Activated naive CD4-positive, alpha-beta T cell treated with anti-CD3 and anti-CD28 coated beads, Interleukin-2, amount 50 U/mL, for 16 hours (primary cell): ENCODE measurements around the gene ATP2B2.

Source experiments
- DNase-seq: peaks from one replicate; pipeline ENCODE4 v3.0.0-alpha.2; 2020

The ATP2B2 gene

DNA sequence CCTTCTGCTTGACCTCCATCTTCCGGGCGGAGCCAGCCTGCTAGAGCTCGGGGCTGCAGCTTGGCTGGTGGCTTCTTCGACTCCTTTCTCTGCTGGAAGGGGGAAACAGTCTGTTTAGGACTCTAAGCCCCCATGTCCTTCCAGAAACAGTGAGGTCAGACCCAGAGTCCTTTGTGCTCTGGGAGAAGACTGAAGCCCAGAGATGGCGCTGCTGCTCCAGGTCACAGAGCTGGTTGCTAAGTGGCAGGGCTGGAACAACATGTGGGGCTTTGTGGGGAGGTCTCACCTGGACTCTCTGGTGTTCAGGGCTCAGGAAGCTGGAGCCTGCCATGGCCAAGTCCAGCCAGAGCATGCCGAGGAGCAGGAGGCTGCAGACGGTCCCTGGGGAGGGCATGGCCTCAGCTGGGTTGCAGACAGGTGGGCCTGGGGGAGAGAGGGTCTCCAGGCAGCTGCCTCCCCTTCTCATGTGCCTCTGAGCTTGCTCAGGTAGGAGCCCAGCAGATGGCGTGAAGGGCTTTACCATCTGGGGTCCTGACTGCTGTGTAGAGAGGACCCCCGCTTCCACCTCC, 215.5 kb downstream of the ATP2B2 start:
- DNase-seq = no peak

DNA sequence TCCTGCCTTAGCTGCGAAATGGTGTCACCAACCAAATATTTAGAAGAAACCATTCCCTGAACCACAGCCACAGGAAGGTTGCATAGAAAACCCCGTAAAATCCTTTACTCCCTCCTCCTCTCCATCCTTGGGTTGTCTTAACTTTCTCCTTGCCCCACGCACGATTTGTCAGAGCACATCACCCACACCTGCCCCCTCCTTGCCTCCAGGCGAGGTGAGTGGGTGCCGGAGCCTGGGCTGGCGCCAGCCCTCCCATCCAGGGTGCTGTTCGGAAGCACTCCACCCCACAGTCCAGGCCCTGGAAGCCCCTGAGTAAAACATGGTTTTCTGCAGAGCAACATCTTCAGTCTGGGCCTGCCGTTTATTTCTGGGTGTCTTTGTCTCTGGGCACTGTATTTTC, 216.3 kb downstream of the ATP2B2 start:
- no peak for DNase-seq

DNA sequence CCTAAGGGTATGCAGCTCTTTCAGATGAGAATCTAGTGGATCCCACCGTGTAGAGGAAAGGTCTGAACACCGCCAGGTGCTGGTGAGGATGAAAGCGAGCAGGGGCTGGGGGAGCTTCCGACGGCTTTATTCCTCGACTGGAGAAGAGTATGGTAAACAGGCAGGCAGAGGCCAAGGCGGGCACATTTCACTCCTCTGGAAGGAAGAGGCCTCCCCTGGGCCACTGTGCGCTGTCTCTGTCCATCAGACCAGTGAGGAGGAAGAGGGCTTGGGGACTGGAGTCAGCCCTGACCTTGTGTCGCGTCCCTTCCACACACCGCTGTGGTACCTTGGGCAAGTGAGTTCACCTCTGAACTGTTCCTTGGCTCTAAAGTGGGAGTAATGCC, 216.8 kb downstream of the ATP2B2 start:
- no peak for DNase-seq

DNA sequence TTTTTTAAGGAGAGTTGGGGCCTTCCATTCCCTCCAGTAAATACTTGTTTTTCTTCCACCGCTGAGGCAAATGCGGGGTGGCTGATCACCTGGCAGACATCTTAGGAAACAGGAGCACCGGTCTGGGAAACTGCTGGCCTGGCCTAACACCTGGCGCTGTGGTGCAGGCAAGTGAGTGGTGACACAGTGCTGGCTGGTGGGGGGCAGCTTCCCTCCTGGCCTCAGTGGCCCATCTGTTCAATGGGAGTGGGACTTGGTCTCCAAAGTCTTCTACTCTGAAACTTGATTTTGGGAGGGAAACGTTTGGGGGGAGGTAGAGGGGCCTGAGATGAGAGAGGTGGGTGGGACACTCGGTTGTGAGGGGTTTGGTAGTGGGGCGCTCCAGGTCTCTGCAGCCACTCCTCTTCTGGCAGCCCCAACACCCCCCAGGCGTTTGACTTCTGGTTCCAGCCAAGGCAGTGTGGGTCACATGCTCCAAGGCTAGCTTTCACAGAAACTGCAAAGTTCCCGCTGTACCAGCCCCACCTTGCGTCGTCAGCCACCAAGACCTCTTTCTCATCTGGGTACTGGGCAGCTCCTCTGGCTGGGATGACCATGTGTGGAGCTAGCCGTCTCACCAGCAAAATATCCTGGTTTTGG, 217.3 kb downstream of the ATP2B2 start:
- DNase-seq = no peak

DNA sequence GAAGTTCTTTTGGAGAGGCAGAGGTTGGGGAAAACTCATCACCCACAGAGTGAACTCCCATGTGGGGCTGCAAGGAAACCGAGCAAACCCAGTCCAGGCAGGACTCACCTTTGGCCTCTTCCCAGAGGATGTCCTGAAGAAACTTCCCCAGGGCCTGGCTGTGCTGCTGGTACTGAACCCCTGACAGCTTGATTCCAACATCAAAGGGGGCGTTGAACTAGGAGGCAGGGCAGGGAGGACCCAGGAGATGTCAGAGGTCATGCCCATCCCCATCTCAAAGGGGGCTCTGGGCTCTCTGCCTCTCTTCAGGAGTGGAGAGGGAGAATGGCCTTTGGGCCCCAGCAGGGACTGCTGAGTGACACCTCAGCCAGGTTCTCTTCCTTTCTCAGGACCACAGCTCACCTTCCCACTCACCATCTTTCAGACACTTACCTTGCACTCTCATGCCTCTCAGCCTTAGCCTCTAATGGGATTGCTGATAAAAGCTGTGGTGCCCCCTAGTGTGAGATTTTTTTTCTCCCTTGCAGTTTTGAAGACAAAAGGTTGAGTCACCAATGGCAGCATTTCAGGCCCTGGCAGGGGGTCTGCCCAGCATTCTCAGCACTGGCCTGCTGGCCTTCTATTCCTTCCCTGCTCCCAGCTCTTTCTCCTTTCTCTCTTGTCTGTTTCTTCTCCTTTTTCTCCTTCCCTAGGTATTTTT, 218.6 kb downstream of the ATP2B2 start:
- DNase-seq = no peak

DNA sequence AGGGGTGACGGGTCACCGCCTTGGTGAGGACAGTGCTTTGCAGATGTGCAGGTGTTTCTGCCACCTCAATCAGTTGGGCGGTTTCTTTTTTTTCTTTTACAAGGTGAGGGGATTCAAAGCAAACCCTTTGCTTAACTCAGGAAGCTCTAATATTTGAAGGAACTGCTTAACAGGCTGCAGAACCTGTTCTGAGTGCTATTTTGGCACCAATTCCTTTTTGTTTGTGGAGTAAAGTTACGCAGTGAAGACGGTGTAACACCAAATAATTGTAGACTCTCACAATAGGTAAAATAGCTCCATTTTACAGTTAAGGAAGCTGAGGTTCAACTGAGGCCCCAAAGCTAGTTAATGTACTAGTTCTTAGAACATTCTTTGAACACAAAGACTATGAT, 219.3 kb downstream of the ATP2B2 start:
- DNase-seq = no peak

DNA sequence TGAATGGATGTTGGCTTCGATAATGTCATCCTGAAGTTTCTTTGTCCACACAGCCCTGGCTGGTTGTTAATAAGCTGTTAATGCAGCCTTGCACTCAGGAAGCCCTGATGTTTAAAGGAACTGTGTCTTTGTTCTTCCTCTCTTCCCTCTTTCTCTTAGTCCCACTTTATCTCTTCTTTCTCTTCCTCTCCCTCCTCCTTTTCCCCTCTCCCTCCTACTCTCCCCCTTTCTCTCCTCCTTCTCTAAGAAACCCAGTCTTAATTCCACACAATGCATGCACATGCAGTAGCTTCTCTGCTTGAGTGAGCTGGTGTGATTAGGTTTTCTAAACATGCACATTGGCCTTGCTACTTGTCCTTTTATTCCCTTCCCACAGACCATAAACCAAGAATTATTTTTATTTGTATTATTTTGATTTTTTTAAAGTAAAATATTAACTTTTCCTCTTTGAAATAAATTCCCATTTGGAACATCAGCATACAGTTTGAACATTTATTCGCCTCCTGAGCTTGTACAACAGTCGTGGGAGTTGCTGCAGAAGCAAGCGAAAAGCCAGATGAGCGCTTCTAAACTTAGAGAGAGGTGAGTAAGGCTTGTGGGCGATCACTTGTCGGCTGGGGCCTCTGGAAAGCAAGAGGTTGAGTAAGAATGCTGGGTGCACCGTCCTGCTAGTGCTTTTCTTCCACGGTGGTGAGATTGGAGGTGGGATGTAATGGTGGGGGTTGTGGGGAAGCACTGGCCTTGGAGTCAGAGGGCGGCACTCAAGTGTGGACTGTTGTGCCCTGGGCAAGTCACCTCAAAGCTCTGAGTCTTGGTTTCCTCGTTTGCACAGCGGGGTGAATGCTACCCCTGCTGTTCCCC, 219.9 kb downstream of the ATP2B2 start:
- DNase-seq = no peak

DNA sequence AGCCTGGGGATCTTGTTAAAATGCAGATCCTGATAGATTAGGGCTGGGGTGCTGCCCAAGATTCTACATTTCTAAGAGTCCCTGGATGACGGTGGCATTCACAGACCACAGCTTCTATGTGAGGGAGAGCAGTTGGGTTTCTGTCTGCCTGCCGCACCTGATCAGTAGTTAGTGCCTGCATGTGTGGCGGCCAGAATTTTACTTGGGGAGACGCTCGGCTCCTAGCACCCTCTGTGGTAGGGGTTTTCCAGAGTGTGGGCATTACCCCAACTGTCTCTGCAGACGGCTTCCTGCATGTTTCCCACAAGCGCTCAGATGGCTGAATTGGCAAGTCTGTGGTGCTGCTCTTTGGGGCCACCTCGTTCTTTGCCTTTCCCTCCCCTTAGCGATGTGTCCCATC, 220.9 kb downstream of the ATP2B2 start:
- DNase-seq = no peak

DNA sequence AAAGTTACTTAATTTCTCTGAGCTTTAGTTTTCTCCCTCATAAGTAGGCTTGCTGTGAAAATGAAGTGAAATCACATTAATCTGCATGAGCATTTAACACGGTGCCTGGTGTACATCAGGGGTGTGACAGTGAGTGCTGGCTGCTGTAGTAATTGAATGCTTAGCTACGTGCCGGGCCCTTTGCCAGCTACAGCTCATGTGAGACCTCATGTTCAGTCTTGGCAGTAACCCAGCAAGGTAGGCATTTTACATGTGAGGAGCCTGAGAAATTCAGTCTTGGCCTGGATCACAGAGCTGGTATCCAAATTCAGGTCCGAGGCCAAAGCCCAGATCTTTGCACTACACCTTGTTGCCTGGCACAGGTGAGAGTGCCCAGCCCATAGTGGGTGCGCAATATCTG, 221.7 kb downstream of the ATP2B2 start:
- no peak for DNase-seq

DNA sequence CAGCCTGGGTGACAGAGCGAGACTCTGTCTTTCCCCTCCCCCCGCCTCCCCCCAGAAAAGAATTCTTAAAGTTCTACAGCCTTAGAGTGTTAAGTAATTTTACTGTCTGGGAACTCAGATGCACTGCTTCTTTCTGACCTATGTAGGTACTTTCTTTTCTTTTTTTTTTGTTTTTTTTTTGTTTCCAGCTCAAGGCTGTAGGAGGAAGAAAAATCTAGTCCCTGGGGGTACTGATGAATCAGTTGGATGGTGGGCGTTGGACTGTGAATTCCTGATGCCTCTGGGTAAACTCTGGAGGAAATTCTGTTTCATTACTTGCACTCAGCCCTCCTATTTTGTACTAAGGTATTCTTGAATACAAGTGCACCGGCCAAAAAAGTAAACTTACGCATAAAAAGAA, 223.4 kb downstream of the ATP2B2 start:
- DNase-seq = no peak

DNA sequence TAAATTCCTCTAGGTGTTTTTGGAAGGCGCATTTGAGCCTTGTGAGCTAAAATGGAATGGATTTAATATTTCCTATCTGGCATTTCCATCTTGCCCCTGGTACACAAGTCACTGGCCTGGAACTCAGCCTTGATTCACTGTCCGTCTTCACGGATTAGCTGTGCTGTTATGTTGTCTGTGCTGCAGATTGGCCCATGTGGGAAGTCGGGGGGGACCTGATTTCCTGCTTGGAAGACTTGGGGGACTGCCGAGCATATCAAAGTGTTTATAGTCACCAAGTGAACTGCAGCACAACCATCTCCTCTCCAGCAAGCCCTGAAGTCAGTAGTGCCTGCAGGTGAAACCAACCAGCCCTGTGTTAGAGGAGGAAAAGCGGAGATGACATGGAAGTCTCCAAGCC, 224.8 kb downstream of the ATP2B2 start:
- DNase-seq = no peak

DNA sequence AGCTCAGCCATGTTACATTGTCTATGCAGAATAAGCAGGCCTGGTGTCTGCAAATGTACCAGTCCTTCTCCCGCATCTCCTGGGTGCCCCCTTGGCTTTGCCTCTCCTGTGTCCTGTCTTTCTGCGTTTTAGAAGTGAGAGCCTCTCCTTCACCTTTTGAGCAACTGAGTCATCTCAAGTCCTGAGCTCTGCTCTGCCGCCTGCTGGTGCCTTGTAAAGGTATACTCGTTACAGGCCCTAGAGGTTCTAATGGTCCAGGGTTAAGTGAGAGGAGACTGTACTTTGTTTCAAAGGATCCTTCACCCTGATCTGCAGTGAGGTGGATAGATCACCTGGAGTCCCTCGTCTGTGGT, 225.2 kb downstream of the ATP2B2 start:
- no peak for DNase-seq

DNA sequence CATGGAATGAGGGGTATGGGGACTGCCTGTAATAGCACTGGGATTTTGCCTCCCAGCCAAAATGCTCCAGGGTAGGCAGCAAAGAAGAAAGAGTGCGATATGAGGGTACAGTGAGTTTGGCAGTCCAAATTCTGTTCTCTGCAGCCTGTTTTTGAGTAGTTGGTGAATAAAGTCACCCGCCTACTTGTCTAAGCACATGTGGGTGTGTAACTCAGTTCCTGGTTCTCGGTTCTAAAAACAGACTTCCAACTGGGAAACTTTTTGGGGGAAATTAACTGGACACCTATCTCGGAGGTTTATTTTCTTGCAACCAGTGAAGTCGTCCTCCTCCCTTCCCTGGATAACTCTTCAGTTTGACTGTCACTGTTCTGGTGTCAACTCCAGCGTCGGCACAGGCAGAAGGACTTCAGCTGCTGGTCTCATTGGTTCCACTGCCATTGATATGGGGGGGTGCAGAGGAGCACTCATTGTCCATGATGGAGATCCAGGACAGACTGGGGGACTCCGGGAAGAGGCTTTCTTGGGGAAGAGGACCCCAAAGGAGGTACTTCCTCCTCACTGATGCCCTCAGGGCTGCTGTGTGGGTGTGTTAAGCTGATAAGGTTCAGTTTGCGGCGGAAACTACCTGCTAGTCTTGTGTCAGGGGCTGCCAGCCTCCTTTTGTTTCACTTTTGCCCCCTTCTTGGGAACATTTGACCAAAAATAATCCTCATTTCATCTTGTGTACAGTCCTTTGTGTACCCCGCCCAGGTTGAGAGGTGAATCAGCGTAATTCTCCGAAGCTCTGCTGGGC, 225.8 kb downstream of the ATP2B2 start:
- no peak for DNase-seq

DNA sequence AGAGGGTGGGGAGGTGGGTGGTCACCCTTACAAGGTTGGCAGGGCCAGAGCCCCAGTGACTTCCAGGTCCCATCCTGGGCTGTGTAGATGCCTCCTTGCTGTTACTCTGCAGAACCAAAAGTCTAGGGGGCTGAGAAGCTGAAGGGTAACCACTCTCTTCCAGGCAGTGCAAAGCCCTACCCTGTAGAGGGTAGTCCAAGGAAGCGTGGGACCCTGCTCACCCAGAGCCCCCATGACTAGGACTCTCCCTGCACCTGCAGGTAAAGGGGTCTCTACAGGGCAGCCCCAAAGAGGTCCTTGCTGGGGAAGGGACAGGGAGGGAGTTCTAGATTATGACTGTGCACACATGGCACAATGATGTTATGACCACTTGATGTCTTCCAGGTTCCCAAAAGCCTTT, 226.9 kb downstream of the ATP2B2 start:
- DNase-seq = no peak

DNA sequence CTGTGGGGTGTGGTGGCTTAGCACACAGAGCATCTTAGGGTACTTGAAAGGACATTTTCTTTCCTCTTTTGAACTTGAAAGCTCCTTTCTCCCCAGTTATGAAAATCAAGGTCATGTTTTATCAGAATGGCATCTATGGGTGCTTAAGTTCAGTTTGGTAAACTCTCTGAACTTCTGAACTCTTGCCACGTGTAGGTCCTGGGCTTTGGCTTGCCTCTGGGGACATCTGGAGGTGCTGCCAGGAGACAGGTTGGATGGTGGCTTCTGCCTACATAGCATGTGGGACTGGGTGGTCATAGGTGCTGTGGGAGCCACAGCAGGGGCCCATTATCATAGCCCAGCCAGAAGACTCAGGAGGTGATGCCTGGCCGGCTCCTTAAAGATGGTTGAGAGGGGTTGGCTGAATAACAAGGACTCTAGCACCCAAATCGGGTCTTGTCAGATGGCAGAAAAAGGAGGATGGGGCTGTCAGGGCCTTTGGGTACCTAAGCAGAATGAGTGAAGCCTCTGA, 228.2 kb downstream of the ATP2B2 start:
- DNase-seq = no peak

DNA sequence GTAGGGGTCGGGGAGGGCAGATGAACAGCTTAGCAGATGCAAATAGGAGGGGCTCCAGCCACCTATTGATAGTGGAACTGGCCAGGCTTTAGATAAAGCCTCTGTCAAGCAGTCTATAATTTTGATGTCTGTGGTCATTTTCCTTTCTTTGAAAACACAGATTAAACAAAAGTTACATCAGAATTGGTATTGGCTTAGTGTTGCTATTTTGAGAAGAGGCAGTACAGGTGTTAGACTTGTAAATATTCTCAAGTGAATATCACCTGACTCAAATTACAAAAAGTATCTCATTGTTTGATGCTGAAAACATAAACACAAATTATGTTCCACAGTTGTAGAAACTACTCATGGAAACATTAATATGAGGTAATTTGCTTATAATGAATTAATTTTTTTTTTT, 230.8 kb downstream of the ATP2B2 start:
- DNase-seq = no peak
